GM18907 (cell line): ENCODE measurements around the gene ZBTB40.

Source experiments
- ATAC-seq: cut with Tn5 transposase; IDR thresholded peaks from one replicate; pipeline ENCODE4 v1.9.1; 2021; ENCODE audit warnings: mild to moderate bottlenecking, moderate library complexity; ENCODE audit not compliant: unreplicated experiment

The ZBTB40 gene, protein sequence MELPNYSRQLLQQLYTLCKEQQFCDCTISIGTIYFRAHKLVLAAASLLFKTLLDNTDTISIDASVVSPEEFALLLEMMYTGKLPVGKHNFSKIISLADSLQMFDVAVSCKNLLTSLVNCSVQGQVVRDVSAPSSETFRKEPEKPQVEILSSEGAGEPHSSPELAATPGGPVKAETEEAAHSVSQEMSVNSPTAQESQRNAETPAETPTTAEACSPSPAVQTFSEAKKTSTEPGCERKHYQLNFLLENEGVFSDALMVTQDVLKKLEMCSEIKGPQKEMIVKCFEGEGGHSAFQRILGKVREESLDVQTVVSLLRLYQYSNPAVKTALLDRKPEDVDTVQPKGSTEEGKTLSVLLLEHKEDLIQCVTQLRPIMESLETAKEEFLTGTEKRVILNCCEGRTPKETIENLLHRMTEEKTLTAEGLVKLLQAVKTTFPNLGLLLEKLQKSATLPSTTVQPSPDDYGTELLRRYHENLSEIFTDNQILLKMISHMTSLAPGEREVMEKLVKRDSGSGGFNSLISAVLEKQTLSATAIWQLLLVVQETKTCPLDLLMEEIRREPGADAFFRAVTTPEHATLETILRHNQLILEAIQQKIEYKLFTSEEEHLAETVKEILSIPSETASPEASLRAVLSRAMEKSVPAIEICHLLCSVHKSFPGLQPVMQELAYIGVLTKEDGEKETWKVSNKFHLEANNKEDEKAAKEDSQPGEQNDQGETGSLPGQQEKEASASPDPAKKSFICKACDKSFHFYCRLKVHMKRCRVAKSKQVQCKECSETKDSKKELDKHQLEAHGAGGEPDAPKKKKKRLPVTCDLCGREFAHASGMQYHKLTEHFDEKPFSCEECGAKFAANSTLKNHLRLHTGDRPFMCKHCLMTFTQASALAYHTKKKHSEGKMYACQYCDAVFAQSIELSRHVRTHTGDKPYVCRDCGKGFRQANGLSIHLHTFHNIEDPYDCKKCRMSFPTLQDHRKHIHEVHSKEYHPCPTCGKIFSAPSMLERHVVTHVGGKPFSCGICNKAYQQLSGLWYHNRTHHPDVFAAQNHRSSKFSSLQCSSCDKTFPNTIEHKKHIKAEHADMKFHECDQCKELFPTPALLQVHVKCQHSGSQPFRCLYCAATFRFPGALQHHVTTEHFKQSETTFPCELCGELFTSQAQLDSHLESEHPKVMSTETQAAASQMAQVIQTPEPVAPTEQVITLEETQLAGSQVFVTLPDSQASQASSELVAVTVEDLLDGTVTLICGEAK

DNA sequence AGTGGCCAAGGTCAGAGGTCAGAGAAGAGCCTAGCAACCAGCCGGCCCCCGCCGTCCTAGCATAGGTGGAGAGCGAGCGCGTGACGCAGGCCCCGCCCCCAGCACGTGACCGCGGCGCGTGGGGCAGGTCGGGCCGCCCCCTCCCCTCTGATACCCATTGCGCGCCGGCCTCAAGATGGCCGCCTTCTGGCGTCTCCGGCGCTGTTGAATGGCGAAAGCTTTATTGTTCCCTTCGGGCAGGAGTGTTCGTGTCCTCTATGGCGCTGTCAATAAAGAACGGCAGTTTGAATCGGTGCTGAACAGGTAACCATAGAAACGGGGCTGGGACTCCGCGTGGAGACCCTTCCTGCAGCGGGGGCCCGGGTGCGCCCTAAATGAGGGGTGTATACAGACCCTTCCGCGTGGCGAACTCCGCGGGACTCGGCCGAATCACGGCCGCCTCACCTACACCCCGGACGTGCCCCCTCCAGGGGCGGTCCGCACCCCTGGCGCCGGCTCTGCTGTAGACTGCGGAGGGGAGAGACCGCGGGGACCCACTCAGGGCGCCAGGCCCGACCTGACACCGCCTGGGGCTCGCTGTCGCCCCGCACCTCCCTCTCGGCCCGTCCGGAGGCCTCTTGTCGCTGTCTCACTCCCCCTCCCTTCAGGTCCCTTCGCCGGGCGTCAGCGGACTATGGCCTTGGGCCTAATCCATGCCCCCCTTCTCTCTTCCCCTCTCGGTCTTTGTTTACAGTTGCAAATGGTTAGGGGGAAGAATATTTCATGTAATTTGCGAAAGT is at the start of gene ZBTB40:
Gene ZBTB40 (plus strand): TSS at position 150 of the 779 bp plus-strand sequence. CDS start 38,098 bp downstream, outside the sequence.
- peak; percentile 87 for ATAC-seq

GRCh38 chr1:22402356-22403053 is 49.1 kb upstream of the ZBTB40 start:
- no peak for ATAC-seq

- no peak for ATAC-seq
Observed at GRCh38 chr1:22404486-22404885, 47.2 kb upstream of the ZBTB40 start.

- no peak for ATAC-seq
Observed at GRCh38 chr1:22406722-22407495, 44.7 kb upstream of the ZBTB40 start.

DNA sequence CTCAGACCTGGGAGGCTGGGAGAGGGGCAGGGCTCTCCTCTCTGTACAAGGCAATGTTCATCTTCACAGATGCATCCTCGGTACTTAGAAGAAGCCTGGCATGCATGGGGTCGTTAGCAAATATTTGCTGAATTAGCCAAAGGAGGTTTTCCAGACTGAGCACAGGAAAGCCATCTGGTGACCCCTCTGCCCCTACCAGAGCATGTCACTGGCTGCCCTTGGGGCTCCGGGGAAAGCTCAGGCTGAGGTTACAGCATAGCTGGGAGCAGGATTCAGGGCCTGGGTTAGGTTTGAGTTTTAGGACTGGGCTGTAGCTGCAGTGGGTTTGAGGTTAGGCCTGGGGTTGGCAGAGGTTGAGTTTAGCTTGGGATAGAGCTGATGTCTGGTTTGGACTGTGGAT is 43.4 kb upstream of the ZBTB40 start:
- no peak for ATAC-seq

DNA sequence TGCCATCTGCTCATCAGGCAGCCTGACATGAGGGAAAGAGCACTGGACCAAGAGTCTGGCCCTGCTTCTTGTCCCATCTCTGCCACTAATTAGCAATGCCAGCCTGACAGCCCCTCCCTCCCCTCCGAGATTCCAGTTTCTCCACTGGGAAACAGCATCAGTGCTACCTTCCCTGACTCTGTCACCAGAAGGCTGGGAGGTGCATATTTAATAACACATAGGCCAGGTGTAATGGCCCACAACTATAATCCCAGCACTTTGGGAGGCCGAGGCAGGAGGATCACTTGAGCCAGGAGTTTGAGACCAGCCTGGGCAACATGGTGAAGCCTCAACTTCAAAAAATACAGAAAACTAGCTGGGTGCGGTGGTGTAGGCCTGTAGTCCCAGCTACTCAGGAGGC is 41.2 kb upstream of the ZBTB40 start:
- ATAC-seq = no peak

- no peak for ATAC-seq
Observed at GRCh38 chr1:22410928-22411495, 40.6 kb upstream of the ZBTB40 start.

DNA sequence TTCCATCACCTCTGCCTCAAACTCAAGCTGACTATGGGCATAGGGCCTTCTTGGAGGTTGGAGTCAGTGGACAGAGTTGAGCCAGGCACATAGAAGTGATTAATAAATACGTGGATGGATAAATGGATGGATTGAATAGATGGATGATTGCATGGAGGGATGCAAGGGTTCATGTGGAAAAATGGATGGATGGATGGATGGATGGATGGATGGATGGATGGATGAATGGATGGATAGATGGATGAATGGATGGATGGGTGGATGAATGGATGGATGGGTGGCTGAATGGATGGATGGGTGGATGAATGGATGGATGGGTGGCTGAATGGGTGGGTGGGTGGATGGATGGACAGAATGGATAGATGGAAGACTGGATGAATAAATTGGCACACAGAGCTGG is 40.1 kb upstream of the ZBTB40 start:
- ATAC-seq = no peak

DNA sequence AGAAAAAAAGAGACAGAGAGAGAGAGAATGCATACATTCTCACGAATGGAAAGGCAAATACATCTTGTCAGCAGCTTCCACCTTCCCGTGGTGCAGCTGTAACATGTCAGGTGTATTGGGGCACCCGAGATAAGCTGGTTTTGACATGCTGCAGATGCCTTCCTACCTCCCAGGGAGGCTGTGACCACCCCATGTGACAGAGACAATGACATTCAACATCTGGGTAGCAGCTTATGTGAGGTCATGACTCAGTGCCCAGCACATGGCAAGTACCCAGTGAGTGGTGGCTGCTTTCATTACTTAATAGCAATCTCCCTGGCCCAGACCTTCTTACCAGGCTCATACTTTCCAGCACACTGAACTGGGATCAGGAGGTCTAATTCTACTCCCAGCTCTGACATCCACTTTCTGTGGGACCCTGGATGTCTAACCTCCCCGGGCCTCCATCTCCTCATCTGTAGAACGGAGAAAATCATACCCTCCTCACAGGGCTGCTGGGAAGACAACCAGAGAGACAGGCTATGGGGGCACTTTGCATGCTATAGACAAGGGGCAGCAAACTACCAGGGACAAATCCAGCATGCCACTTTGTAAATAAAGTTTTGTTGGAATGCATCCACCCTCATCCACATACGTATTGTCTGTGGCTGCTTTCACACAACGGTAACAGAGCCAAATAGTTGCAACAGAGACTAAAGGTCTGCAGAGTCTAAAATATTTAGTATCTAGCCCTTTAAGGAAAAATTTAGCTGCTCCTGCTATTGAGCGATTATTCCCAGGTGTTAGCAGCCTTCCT is 38.5 kb upstream of the ZBTB40 start:
- ATAC-seq = no peak

GRCh38 chr1:22413799-22414198 is 37.9 kb upstream of the ZBTB40 start:
- no peak for ATAC-seq

- ATAC-seq = no peak
Observed at GRCh38 chr1:22414244-22414751, 37.4 kb upstream of the ZBTB40 start.

- no peak for ATAC-seq
Observed at GRCh38 chr1:22415489-22415888, 36.2 kb upstream of the ZBTB40 start.

DNA sequence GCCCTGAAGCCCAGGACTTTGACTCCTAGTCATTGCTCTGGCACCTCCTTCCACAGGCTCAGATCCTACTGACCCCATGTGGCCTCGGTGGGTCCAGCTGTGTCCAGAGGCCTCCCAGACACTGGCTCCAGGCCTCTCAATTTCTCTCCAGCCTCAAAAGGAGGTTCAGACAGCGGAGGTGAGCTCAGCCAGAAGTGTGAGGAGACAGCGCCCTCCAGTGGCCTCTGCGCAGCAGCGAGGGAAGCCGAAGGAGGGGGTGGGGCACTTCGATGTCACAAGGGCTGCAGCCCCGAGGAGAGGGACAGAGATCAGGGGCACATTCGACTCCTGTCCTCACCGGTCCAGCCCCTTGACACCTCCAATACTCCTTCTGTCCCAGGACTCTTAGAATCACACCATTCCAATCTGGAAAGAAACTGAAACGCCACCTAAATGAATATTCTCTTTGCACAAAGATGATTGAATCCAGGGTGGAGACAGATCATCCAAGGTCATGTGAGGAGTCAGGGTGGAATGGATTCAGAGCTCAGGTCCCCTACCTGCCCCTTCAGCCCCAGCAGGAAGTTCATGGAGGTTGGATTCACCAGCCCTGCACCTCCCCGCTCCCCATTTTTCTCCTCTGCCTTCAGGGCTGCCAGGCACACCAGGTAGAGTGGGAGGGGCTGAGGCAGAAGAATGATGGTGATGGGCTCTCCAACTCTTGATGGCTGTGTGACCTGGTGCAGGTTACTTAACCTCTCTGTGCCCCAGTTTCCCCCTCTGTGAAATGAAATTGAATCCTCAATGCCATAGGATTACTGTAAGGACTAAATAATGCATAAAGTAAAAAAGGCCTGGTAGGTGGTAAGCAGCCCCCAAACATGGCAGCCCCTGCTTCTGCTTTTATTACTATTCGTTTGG is 34.8 kb upstream of the ZBTB40 start:
- ATAC-seq = peak; percentile 48

DNA sequence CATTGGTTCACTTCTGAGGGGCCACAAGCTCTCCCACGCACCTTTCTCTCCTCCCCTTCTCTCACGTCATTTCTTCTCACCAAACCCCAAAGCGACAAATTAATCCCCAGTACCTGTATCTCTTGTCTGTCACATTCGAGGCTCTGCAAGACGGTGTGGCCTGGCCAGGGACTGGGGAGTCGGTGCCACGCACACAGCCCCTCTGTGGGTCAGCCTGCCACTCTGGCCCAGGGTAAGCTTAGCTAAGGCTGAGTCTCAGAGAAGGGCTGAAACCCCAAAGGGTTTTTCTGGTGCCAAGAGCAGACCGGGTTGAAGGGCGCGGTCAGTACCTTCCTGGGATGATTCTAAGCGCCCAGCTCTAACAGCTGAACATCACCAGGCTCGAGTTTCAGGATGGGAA is 34.2 kb upstream of the ZBTB40 start:
- no peak for ATAC-seq

DNA sequence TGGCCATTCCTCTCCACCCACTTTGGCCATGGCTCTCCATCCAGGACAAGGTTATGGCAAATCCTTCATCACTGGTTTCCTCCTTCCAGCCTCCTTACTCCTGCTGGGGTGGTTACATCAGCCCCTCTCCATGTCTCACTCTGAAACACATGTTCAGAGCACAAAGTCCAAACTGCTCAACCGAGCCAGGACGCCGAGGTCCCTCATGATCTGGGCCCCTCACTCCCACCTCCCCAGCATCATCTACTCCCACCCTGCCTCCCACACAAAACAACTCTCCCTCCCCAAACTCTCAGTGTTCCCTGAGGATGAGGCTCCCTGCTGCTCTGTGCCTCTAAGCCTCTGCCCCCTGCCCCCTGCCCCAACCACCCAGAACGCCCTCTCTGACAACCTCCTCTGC is 33.3 kb upstream of the ZBTB40 start:
- no peak for ATAC-seq

DNA sequence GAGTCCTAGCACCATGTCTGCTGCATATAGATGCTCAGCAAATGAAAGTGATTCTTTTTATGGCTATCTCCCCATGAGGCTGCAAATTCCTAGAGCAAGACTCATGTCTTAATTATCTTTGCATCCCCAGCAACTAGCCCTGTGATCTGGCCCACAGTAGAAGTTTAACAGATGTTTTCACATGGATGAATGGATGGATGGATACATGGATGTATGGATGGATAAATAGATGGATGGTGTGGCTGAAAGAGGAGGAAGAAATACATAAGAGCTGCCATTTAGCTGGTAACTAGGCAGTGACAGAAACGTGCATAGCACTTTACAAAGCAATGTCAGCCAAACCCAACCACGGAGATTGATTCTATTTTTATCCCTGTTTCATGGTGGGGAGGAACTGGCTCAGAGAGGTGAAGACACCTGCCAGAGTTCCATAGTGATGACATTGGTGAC is 32.7 kb upstream of the ZBTB40 start:
- ATAC-seq = no peak
